Stimulated activated memory B cell treated with anti-CD40 and anti-IgM and Interleukin-4, amounts not matched to agents 10 μg/mL and 1 μg/mL and 100 μg/mL, for 72 hours (primary cell): ENCODE results near the gene BTBD9.
"Not testable (repeated sequence)": the region's sequence is repeated elsewhere in the genome, so short reads cannot be mapped to it uniquely, and the experiment has no call there.

ENCODE experiments used
- ATAC-seq: fragments of 150-1000 bp; cut with Tn5 transposase; 2 replicates; pipeline ENCODE4 v1.10.0; 2021
- H3K27ac Mint-ChIP-seq: one replicate; pipeline ENCODE4 v1.8.0; 2022; ENCODE audit warnings: mild to moderate bottlenecking, mixed read lengths
- H3K27me3 Mint-ChIP-seq: one replicate; pipeline ENCODE4 v1.8.0; 2022; ENCODE audit warnings: mixed read lengths
- H3K36me3 Mint-ChIP-seq: one replicate; pipeline ENCODE4 v1.8.0; 2022; ENCODE audit warnings: mixed read lengths
- H3K4me1 Mint-ChIP-seq: one replicate; pipeline ENCODE4 v1.8.0; 2022; ENCODE audit warnings: mixed read lengths
- H3K4me3 Mint-ChIP-seq: one replicate; pipeline ENCODE4 v1.8.0; 2022; ENCODE audit warnings: mild to moderate bottlenecking, moderate library complexity, mixed read lengths
- H3K9me3 Mint-ChIP-seq: one replicate; pipeline ENCODE4 v1.8.0; 2022; ENCODE audit warnings: mixed read lengths

Gene BTBD9

GRCh38 chr6:38631186-38631783 is 8.4 kb downstream of the BTBD9 start:
- Mint-ChIP-seq H3K27ac (no peak overlapping the region), H3K9me3 (no peaks in the 10 kb centered on the region), H3K4me3 (no peak overlapping the region), H3K36me3 (peaks cover 7% of the 10 kb centered on the region), H3K4me1 (peaks cover 20% of the 10 kb centered on the region), H3K27me3 (no peaks in the 10 kb centered on the region)
- ATAC-seq, result no peak

GRCh38 chr6:38625217-38625616 is 14.5 kb downstream of the BTBD9 start:
- Mint-ChIP-seq H3K4me3 (no peak overlapping the region), H3K27me3 (no peaks in the 10 kb centered on the region), H3K9me3 (no peaks in the 10 kb centered on the region), H3K27ac (no peak overlapping the region), H3K36me3 (no peaks in the 10 kb centered on the region), H3K4me1 (peaks cover 17% of the 10 kb centered on the region)
- no peak for ATAC-seq

DNA sequence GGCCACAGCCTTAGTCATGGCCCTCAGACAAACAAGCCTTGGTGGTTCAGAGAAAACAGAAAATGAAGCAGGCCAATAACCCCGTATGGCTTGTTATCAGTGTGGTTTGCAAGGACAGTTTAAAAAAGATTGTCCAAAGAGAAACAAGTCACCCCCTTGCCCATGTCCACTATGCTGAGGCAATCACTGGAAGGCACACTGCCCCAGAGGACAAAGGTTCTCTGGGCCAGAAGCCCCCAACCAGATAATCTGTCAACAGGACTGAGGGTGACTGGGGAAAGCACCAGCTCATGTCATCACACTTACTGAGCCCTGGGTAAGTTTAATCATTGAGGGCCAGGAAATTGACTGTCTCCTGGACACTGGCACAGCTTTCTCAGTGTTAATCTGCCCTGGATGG is 20.4 kb downstream of the BTBD9 start:
- not testable (repeated sequence) for ATAC-seq, H3K27ac Mint-ChIP-seq, H3K4me3 Mint-ChIP-seq, H3K9me3 Mint-ChIP-seq, H3K36me3 Mint-ChIP-seq, H3K27me3 Mint-ChIP-seq
- peaks cover 17% of the 10 kb centered on the region for H3K4me1 Mint-ChIP-seq

DNA sequence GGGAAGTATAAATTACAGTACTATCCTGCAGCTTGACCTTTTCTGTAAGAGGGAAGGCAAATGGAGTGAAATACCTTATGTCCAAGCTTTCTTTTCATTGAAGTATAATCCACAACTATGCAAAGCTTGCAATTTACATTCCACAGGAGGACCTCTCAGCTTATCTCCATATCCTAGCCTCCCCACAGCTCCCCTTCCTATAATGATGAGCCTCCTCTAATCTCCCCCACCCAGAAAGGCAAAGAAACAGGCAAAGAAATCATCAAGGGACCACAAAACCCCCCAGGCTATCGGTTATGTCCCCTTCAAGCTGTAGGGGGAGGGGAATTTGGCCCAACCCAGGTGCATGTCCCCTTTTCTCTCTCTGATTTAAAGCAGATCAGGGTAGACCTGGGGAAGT is 21.4 kb downstream of the BTBD9 start:
- H3K27ac Mint-ChIP-seq, ATAC-seq, H3K9me3 Mint-ChIP-seq, H3K4me3 Mint-ChIP-seq, H3K36me3 Mint-ChIP-seq, H3K27me3 Mint-ChIP-seq: not testable (repeated sequence)
- H3K4me1 Mint-ChIP-seq, result peaks cover 17% of the 10 kb centered on the region

DNA sequence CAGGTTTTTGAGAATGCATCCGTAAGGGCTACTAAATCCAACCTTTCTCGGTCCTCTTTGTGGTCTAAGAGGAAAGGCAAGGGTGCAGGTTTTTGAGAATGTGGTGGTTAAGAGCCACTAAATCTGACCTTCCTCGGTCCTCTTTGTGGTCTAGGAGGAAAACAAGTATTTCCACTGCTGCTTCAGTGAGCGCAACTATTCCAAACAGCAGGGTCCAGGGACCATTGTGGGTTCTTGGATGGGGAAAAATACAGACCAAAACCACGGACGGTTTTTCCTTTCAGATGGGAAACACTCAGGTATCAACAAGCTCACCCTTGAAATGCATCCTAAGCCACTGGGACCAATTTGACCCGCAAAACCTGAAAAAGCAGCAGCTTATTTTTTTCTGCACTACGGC is 21.9 kb downstream of the BTBD9 start:
- H3K4me1 Mint-ChIP-seq, result peaks cover 14% of the 10 kb centered on the region
- ATAC-seq, result no peak
- H3K36me3 Mint-ChIP-seq, result peaks cover 6% of the 10 kb centered on the region
- H3K4me3 Mint-ChIP-seq, result no peak overlapping the region
- no peak overlapping the region for H3K27ac Mint-ChIP-seq
- no peaks in the 10 kb centered on the region for H3K9me3 Mint-ChIP-seq
- H3K27me3 Mint-ChIP-seq, result no peaks in the 10 kb centered on the region

DNA sequence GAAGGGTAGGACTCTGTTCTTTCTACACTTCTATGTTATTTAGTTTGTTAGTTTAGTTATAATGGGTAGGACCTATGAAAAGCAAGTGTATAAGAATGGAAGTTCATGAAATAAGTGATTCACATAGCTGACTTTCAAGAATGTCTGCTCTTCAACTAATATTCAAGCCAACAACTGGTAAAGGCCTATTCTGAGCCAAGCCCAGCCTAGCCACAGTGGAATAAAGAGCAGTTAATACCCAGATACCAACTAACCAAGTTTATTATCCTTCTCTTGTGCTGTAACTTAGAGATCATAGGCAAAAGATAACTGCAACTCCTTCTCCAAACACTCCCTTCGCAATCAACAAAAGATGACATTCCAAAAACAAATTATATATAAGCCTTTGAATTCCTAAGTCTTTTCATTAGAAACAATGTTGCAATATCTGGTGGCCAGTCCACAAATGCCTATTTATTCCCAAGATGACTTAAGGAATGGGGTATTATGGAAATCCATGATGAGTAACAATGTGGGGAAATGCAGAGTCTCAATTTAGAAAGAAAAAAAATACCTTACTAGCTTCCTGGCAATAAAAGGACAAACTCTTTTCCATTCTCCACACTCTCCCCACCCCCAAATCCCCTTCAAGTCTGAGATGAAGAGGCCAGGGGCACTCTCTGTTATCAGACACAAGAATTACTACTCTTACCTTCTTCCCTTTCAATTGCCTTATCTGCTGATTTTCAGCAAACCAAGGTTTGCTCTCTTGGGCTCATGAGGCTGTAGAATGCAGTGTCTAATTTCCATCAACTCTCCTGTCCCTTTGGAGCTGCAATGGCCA is 27.4 kb downstream of the BTBD9 start:
- H3K27me3 Mint-ChIP-seq, result no peaks in the 10 kb centered on the region
- no peak overlapping the region for H3K4me3 Mint-ChIP-seq

DNA sequence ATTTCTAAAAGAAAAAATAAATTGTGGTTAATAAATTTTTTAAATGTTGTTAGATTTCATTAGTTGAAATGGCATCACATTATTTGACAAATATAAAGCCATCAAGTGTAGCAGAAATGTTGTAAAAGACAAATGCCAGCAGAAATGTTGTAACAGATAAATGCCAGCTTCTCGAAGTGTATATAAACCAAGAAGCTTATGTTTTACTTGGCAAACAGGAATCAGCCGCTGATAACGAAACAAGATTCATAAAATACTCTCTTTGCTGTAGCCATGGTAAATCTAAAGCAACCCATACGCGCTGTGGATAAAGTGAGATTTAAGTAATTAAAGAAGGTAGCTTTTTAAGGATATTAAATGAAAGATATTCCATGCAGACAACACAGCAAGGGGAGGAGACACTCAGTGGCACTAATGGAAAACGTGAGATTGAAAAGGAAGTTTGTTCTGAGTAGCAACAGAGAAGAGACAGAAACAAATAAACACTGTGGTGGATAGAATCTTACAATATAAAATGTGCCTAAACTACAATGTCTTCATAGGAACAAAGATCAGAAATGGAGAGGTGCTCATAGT is 29.6 kb downstream of the BTBD9 start:
- no peaks in the 10 kb centered on the region for H3K9me3 Mint-ChIP-seq
- peaks cover 12% of the 10 kb centered on the region for H3K36me3 Mint-ChIP-seq
- H3K4me1 Mint-ChIP-seq, result peaks cover 21% of the 10 kb centered on the region
- no peaks in the 10 kb centered on the region for H3K27me3 Mint-ChIP-seq
- H3K4me3 Mint-ChIP-seq, result no peak overlapping the region
- H3K27ac Mint-ChIP-seq, result no peak overlapping the region
- ATAC-seq, result no peak

More for the DNA sequence above, 27.4 kb downstream of the BTBD9 start:
- H3K4me1 Mint-ChIP-seq, result peaks cover 21% of the 10 kb centered on the region
- no peak for ATAC-seq
- H3K9me3 Mint-ChIP-seq, result no peaks in the 10 kb centered on the region
- H3K27ac Mint-ChIP-seq, result no peak overlapping the region
- H3K36me3 Mint-ChIP-seq, result peaks cover 5% of the 10 kb centered on the region

GRCh38 chr6:38604700-38605099 is 35.0 kb downstream of the BTBD9 start:
- no peak for ATAC-seq
- H3K27ac Mint-ChIP-seq, result no peak overlapping the region
- H3K4me1 Mint-ChIP-seq, result peaks cover 7% of the 10 kb centered on the region
- H3K36me3 Mint-ChIP-seq, result peaks cover 15% of the 10 kb centered on the region
- no peaks in the 10 kb centered on the region for H3K9me3 Mint-ChIP-seq
- H3K4me3 Mint-ChIP-seq, result no peak overlapping the region
- H3K27me3 Mint-ChIP-seq, result no peaks in the 10 kb centered on the region

GRCh38 chr6:38603966-38604365 is 35.8 kb downstream of the BTBD9 start:
- no peak for ATAC-seq
- H3K9me3 Mint-ChIP-seq, result no peaks in the 10 kb centered on the region
- no peaks in the 10 kb centered on the region for H3K27me3 Mint-ChIP-seq
- no peak overlapping the region for H3K27ac Mint-ChIP-seq
- H3K36me3 Mint-ChIP-seq, result peaks cover 18% of the 10 kb centered on the region
- peaks cover 7% of the 10 kb centered on the region for H3K4me1 Mint-ChIP-seq
- no peak overlapping the region for H3K4me3 Mint-ChIP-seq

- Mint-ChIP-seq H3K4me3 (no peak overlapping the region), H3K27me3 (no peaks in the 10 kb centered on the region), H3K9me3 (no peaks in the 10 kb centered on the region), H3K36me3 (peaks cover 18% of the 10 kb centered on the region), H3K4me1 (peaks cover 7% of the 10 kb centered on the region), H3K27ac (no peak overlapping the region)
- no peak for ATAC-seq
Observed at GRCh38 chr6:38603496-38603895, 36.2 kb downstream of the BTBD9 start.

DNA sequence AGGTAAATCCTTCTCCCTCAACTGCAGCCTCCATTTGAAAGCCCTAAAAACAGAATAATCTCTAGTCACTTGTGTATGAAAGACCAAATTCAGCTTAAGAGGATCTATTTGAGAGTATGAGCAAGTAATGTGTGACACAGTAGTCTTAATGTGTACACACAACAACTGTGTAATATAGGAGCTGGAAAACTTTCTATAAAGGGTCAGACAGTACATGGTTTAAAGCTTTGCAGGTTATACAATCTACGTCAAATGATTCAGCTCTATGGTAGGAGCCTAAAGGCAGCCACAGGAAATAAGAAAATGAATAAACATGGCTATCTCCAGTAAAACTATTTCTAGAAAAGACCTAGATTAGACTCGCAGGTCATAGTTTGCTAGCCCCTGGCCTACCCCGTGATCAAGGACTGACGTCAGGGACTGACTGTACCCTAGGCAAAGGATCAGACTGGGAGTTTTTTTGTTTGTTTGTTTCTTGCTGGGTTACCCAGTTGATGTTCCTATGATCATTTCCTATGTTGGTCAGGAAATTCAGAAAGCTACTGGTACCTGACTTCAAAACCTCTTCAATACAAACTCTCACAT is 39.7 kb downstream of the BTBD9 start:
- H3K27me3 Mint-ChIP-seq, result no peaks in the 10 kb centered on the region
- no peak for ATAC-seq
- no peak overlapping the region for H3K4me3 Mint-ChIP-seq
- no peak overlapping the region for H3K27ac Mint-ChIP-seq
- H3K4me1 Mint-ChIP-seq, result no peaks in the 10 kb centered on the region
- H3K9me3 Mint-ChIP-seq, result no peaks in the 10 kb centered on the region
- H3K36me3 Mint-ChIP-seq, result peaks cover 34% of the 10 kb centered on the region

- peaks cover 41% of the 10 kb centered on the region for H3K36me3 Mint-ChIP-seq
- no peak overlapping the region for H3K27ac Mint-ChIP-seq
- H3K27me3 Mint-ChIP-seq, result no peaks in the 10 kb centered on the region
- no peaks in the 10 kb centered on the region for H3K4me1 Mint-ChIP-seq
- no peak overlapping the region for H3K4me3 Mint-ChIP-seq
- no peak for ATAC-seq
- H3K9me3 Mint-ChIP-seq, result no peaks in the 10 kb centered on the region
Observed at GRCh38 chr6:38599261-38599660, 40.5 kb downstream of the BTBD9 start.

DNA sequence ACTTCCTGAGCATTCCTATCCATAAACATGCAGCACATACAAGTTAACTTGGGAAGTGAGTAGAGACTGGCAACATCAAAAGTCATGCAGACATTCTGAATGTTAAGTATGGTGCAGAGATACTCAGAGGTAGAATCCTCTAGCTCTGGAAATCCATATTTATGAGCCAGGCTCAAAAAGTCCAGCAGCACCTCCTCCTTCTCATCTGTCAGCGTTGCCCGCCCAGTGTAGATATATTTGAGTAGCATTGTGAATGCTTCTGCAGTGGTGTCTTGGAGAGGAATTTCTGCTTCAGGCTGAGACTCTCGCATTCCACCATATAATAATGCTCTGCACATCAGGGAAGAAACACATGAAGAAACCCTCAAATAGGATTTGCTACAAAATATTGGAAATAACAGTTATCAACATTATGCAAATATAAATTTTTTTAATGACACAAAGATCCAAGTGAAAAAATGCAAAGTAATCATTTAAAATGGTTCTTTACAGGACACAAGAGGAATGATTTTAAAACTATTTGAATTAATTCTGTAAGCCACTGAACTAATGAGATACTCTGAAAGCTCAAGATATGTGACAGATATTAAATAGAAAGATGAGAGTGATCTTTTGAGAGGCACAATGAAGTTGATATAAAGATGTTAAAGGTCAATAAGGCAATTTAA is 45.6 kb downstream of the BTBD9 start:
- Mint-ChIP-seq H3K4me3 (no peak overlapping the region), H3K27ac (no peak overlapping the region), H3K4me1 (no peaks in the 10 kb centered on the region), H3K36me3 (peaks cover 49% of the 10 kb centered on the region), H3K9me3 (no peaks in the 10 kb centered on the region), H3K27me3 (no peaks in the 10 kb centered on the region)
- ATAC-seq, result no peak

DNA sequence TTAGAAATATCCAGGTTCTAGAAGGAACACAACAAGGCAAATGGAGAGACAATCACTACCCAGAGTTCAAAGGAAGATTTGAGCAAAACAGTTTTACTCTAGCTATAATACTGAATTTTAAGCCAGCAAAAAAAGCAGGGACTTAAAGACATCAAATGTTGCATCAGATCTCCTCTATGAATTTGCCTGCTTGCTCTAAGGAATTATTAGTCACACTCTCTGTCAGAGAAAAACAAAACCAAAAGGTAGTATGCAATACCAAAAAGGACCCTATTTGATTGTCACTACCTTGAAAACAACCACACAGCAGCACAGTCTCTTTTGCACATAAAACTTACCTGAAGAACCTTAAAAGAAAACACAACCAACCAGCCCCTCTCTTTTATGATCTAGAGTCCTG is 46.3 kb downstream of the BTBD9 start:
- ATAC-seq, result no peak
- Mint-ChIP-seq H3K9me3 (no peaks in the 10 kb centered on the region), H3K27ac (no peak overlapping the region), H3K36me3 (peaks cover 49% of the 10 kb centered on the region), H3K27me3 (no peaks in the 10 kb centered on the region), H3K4me3 (no peak overlapping the region), H3K4me1 (no peaks in the 10 kb centered on the region)

- Mint-ChIP-seq H3K27ac (no peak overlapping the region), H3K9me3 (no peaks in the 10 kb centered on the region), H3K36me3 (peaks cover 32% of the 10 kb centered on the region), H3K27me3 (no peaks in the 10 kb centered on the region), H3K4me3 (no peak overlapping the region), H3K4me1 (no peaks in the 10 kb centered on the region)
- no peak for ATAC-seq
Observed at GRCh38 chr6:38591439-38591838, 48.3 kb downstream of the BTBD9 start.
